Heart left ventricle (tissue), 13 donors: ENCODE data around the gene EFNA5.
A peak's percentile ranks its signal among the peaks of the same experiment; 100 is the strongest.

Experiments used
- CTCF ChIP-seq, 12 donors: fragments of 200-600 bp; sonication (generic) in 4 of 12; IDR thresholded peaks; one replicate each; pipeline versions ENCODE4 v1.5.0 to v1.8.0; 2018 to 2022; ENCODE audit warnings: antibody characterized with exemption in 12 of 12, mild to moderate bottlenecking in 5 of 12
- POLR2A ChIP-seq, 2 donors: fragments of 450-650 bp; IDR thresholded peaks; one replicate each; pipeline ENCODE4 v1.6.1; 2017; ENCODE audit warnings: antibody characterized with exemption in 2 of 2, mild to moderate bottlenecking in 2 of 2, moderate library complexity in 2 of 2
- donor health status: ischemic (EF 13 %, LVEDD 7.1; RV severe dilation, severe dysfunction).
- donor health status: DM: no; HTN: yes; CAD: no.
- donor health status: DM: no; HTN: no; CAD: no.
- donor health status: ischemic (EF 25% LVEDD 6.9; RV normal size, moderate dysfunction).
- donor health status: ischemic (EF 25% LVEDD 5.7; RV mildly dilated, moderate dysfunction).
- donor health status: ischemic (EF 35%, LVEDD 5.7; RV mildly dilated, moderate dysfunction).
- donor health status: nonischemic (EF 11% LVEDD 7.7; RV severe dilation, severe dysfunction).
- donor health status: DM: yes; HTN: yes; CAD: no.
- donor health status: PGD.
- donor health status: ischemic (EF 29% LVEDD 5.4; RV normal size, mild dysfunction).
- donor health status: nonischemic (EF 23%, LVEDD 6.1; RV moderate dilation, normal function).

GRCh38 chr5:107389130-107389774, 281.5 kb downstream of the EFNA5 start:
- TF ChIP-seq CTCF (IDR thresholded peaks at IDR 0.05) (peak in 3 of 12 donors; percentile 13 to 35 (median 25)), POLR2A (IDR thresholded peaks at IDR 0.05) (no peak)
